ENCODE results near the gene MATN4. TPM values are rescaled to one million over a fixed set of nuclear protein-coding genes. Genes with fewer than 3 reads are reported as not detected.
A peak's percentile ranks its signal among the peaks of the same experiment; 100 is the strongest.

The MATN4 gene
- total and polyA plus RNA-seq, 2 of the 13 experiments (the other 11 are each of a cell fraction or from before 2014, with no cell fraction given) = not detected

DNA sequence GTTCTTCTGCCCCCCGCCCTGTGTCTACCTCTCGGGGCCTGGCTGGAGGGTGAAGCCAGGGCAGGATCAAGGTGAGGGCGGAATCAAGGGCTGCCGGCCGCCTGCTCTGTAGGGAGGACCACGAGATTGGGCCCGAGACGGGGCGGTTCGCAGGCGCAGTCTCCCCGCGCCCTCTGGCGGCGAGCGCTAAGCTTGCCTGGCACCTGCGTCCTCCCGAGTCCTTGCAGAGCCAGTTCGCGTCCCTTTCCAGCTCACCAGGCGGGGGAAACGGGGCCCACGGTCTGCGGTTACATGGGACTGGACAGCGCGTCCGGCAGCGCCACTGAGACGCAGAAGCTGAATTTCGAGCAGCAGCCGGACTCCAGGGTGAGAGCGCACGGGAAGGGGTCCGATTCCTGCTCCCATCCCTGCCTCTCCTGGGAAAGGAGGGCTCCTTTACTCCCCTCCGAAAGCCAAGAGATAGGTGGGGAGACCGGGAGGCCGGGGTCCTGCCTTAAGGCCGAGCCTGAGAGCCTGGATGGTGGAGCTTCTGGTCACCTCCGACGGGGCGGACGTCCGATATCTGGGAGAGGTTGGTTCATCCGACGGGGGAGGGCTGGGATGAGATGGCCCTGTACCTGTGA, 3.6 kb upstream of the MATN4 start (continued):
- TF ChIP-seq HCFC1 (IDR thresholded peaks at IDR 0.05; ENCODE audit: low read depth, low read length) (no peak), SIN3A (IDR thresholded peaks at IDR 0.05; ENCODE audit: borderline replicate concordance, low read depth, low read length) (no peak), SALL1 (CRISPR knock-in tag; IDR thresholded peaks at IDR 0.05) (no peak), ZNF761 (CRISPR knock-in tag; conservative IDR thresholded peaks at IDR 0.05) (no peak), HNRNPL (IDR thresholded peaks at IDR 0.05; ENCODE audit: low read depth, low read length) (0 out of 2 replicates have a peak, but pooled peaks have one; percentile 24), SALL2 (CRISPR knock-in tag; IDR thresholded peaks at IDR 0.05) (no peak), SCMH1 (CRISPR knock-in tag; IDR thresholded peaks at IDR 0.05; ENCODE audit: borderline replicate concordance) (no peak), ZFYVE20 (CRISPR knock-in tag; IDR thresholded peaks at IDR 0.05; ENCODE audit: borderline replicate concordance, low read depth) (0 out of 2 replicates have a peak, but pooled peaks have one; percentile 54), ZNF274 (CRISPR knock-in tag; IDR thresholded peaks at IDR 0.05) (peak; percentile 57; the same call in 1 of the 2 replicates), NFATC3 (CRISPR knock-in tag; IDR thresholded peaks at IDR 0.05) (no peak), ZMYM2 (CRISPR knock-in tag; IDR thresholded peaks at IDR 0.05) (no peak), ZNF713 (CRISPR knock-in tag; IDR thresholded peaks at IDR 0.05) (0 out of 2 replicates have a peak, but pooled peaks have one; percentile 50), ZNF788 (CRISPR knock-in tag; IDR thresholded peaks at IDR 0.05; ENCODE audit: borderline replicate concordance) (peak; percentile 53; the same call in 1 of the 2 replicates), CENPX (CRISPR knock-in tag; IDR thresholded peaks at IDR 0.05) (no peak)
- TF ChIP-seq, protein P1, sequence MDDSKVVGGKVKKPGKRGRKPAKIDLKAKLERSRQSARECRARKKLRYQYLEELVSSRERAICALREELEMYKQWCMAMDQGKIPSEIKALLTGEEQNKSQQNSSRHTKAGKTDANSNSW (CRISPR knock-in tag; IDR thresholded peaks at IDR 0.05; ENCODE audit: borderline replicate concordance) = 0 out of 2 replicates have a peak, but pooled peaks have one; percentile 43
- TF ChIP-seq, protein P2, sequence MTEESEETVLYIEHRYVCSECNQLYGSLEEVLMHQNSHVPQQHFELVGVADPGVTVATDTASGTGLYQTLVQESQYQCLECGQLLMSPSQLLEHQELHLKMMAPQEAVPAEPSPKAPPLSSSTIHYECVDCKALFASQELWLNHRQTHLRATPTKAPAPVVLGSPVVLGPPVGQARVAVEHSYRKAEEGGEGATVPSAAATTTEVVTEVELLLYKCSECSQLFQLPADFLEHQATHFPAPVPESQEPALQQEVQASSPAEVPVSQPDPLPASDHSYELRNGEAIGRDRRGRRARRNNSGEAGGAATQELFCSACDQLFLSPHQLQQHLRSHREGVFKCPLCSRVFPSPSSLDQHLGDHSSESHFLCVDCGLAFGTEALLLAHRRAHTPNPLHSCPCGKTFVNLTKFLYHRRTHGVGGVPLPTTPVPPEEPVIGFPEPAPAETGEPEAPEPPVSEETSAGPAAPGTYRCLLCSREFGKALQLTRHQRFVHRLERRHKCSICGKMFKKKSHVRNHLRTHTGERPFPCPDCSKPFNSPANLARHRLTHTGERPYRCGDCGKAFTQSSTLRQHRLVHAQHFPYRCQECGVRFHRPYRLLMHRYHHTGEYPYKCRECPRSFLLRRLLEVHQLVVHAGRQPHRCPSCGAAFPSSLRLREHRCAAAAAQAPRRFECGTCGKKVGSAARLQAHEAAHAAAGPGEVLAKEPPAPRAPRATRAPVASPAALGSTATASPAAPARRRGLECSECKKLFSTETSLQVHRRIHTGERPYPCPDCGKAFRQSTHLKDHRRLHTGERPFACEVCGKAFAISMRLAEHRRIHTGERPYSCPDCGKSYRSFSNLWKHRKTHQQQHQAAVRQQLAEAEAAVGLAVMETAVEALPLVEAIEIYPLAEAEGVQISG (CRISPR knock-in tag; IDR thresholded peaks at IDR 0.05) = peak; percentile 16; the same call in 1 of the 2 replicates
- TF ChIP-seq, protein P3, sequence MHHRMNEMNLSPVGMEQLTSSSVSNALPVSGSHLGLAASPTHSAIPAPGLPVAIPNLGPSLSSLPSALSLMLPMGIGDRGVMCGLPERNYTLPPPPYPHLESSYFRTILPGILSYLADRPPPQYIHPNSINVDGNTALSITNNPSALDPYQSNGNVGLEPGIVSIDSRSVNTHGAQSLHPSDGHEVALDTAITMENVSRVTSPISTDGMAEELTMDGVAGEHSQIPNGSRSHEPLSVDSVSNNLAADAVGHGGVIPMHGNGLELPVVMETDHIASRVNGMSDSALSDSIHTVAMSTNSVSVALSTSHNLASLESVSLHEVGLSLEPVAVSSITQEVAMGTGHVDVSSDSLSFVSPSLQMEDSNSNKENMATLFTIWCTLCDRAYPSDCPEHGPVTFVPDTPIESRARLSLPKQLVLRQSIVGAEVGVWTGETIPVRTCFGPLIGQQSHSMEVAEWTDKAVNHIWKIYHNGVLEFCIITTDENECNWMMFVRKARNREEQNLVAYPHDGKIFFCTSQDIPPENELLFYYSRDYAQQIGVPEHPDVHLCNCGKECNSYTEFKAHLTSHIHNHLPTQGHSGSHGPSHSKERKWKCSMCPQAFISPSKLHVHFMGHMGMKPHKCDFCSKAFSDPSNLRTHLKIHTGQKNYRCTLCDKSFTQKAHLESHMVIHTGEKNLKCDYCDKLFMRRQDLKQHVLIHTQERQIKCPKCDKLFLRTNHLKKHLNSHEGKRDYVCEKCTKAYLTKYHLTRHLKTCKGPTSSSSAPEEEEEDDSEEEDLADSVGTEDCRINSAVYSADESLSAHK (CRISPR knock-in tag; IDR thresholded peaks at IDR 0.05; ENCODE audit: borderline replicate concordance) = no peak
- TF ChIP-seq, protein P4, sequence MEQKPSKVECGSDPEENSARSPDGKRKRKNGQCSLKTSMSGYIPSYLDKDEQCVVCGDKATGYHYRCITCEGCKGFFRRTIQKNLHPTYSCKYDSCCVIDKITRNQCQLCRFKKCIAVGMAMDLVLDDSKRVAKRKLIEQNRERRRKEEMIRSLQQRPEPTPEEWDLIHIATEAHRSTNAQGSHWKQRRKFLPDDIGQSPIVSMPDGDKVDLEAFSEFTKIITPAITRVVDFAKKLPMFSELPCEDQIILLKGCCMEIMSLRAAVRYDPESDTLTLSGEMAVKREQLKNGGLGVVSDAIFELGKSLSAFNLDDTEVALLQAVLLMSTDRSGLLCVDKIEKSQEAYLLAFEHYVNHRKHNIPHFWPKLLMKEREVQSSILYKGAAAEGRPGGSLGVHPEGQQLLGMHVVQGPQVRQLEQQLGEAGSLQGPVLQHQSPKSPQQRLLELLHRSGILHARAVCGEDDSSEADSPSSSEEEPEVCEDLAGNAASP (CRISPR knock-in tag; IDR thresholded peaks at IDR 0.05; ENCODE audit: borderline replicate concordance) = no peak
- TF ChIP-seq, protein P5, sequence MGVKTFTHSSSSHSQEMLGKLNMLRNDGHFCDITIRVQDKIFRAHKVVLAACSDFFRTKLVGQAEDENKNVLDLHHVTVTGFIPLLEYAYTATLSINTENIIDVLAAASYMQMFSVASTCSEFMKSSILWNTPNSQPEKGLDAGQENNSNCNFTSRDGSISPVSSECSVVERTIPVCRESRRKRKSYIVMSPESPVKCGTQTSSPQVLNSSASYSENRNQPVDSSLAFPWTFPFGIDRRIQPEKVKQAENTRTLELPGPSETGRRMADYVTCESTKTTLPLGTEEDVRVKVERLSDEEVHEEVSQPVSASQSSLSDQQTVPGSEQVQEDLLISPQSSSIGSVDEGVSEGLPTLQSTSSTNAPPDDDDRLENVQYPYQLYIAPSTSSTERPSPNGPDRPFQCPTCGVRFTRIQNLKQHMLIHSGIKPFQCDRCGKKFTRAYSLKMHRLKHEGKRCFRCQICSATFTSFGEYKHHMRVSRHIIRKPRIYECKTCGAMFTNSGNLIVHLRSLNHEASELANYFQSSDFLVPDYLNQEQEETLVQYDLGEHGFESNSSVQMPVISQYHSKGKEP (CRISPR knock-in tag; IDR thresholded peaks at IDR 0.05) = no peak
